Skin epidermis (tissue), 12 donors: ENCODE measurements around the gene CA10.
A peak's percentile ranks its signal among the peaks of the same experiment; 100 is the strongest.

Experiments used
- H3K27ac ChIP-seq, 21 experiments: fragments of 200-600 bp; sonication (generic) in 11 of 21; one replicate each; pipeline ENCODE4 v1.5.0; 2020; ENCODE audit warnings: mild to moderate bottlenecking in 3 of 21, inconsistent platforms in 2 of 21, moderate library complexity in 2 of 21
- H3K4me3 ChIP-seq, 7 experiments: fragments of 200-600 bp; sonication (generic) in 2 of 7; one replicate each; pipeline ENCODE4 v1.5.0; 2020; ENCODE audit warnings: inconsistent platforms in 2 of 7, mild to moderate bottlenecking in 2 of 7, moderate library complexity in 1 of 7

The CA10 gene

DNA sequence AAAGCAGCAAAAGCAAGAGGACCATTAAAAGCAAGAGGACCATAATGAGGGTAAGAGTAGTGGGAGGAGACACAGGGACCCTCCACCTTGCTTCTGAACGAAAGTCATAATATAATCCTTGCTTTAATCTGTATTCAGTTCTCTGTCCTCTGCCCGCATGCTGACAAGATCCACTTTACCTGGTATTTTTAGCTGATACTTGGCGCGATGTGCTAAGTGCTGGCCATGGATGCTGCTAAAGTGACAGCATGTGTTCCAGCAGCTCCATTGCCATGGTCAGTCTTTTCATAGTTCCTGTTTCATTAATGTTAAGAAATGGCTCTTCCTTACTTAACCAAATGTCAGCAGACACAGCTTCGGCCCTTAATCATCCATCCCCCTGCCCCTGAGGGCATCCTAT is 86.8 kb downstream of the CA10 start:
- Histone ChIP-seq H3K27ac (no peak overlapping the region), H3K4me3 (no peak overlapping the region)

DNA sequence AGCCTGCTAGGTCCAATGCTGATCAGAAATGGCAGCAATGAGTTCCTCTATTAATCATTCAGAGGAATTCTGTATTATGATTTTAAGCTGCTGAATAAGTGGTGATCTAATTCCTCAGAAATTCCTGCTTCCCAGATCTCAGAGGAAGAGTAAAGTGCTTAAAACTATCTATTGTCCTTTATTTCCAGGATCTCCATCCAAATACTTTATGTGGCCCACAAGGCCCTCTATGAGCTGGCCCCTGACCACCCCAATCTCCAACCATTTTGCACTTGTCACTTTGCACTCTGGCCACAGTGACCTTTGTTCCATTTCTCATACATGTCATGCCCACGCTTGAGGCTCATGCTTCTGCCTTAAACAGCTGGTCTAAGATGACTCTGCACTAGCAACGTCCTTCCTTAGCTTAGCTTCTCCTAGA is 93.7 kb downstream of the CA10 start:
- H3K27ac ChIP-seq: no peak overlapping the region

DNA sequence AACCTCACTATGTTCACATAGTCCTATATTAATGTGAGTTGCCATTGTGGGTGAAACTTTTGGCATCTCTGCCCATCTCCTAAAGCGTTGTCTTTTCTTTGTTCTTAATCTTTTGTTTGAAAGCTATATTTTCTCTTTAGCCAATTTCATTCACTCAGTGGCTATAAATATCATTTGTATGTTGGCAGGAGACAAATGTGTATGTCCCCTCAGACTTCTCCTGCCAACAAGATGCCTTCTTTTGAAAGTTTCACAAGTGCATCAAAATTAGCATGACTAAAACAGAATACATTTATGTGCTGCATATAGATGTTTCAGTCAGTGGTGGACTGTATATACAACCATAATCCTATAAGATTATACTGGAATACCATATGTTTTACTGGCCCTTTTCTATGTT is 109.0 kb downstream of the CA10 start:
- H3K27ac ChIP-seq: no peak overlapping the region
- H3K4me3 ChIP-seq: no peak overlapping the region

More for the DNA sequence above, 93.7 kb downstream of the CA10 start:
- no peak overlapping the region for H3K4me3 ChIP-seq

DNA sequence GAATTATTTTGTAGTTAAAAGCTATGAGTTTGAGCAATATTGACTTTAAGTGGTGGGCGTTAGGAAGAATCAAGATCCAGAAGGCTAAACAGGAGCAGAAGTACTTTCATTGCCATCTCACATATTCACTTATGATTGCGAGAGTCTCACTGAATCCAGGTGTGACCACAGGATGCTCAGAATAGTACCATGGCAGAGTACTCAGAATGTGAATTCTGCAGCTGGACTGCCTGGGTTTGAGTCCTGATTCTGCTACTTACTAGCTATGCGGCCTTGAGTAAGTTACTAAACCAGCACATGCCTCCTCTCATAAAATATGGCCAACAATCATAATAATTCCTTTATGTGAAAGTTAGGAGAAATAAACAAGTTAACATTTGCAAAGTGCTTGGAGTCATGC is 109.5 kb downstream of the CA10 start:
- Histone ChIP-seq H3K4me3 (no peak overlapping the region), H3K27ac (no peak overlapping the region)

DNA sequence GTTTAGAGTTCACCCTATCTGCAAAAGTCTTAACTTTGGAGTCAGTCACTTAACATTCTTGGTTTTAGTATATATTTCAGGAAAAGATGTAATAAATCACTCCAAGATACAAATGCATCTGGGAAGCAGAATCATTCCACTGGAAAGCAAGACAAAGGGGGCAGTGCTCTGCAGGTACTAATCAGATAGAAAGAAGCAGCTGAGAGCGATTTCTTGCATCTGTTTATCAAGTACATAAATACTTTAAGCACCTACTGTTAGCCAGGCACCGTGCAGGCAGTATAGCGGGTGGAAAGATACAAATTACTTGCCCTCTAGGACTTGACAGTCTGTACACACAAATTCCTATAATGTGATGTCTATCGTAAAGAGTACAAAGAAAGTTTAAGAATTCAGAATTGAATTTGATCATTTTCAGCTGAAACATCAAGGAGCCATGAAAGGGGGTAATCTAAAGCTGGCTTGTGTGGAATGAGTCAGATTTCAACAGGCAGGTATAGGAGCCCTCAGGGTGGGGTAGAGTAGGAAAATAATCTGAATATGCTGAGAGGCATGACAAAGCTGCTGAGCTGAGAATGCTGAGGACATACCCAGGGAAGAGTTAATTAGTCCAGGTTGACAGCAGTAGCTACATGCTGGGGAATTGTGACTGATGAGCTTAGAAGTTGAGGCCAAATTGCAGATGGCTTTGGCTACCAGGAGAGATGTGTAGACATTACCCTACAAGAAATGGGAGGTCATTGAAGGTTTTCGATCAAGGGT is 110.2 kb downstream of the CA10 start:
- Histone ChIP-seq H3K27ac (no peak overlapping the region), H3K4me3 (no peak overlapping the region)

DNA sequence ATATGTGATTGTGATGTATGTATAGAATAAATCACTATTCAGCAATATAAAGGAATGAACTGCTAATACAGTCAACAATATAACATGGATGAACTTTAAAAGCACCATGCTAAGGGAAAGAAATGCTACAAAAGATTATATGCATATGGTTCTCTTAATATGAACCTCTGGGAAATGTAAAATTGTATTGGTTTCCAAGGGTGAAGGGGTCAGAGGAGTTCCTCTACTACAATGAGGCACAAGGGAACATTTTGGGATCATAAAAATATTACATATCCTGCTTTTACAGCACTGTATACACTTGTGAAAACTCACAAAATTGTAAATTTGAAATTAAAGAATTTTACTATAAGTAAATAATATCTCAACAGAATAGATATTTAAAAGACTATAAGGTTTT is 111.4 kb downstream of the CA10 start:
- no peak overlapping the region for H3K4me3 ChIP-seq
- H3K27ac ChIP-seq: no peak overlapping the region

DNA sequence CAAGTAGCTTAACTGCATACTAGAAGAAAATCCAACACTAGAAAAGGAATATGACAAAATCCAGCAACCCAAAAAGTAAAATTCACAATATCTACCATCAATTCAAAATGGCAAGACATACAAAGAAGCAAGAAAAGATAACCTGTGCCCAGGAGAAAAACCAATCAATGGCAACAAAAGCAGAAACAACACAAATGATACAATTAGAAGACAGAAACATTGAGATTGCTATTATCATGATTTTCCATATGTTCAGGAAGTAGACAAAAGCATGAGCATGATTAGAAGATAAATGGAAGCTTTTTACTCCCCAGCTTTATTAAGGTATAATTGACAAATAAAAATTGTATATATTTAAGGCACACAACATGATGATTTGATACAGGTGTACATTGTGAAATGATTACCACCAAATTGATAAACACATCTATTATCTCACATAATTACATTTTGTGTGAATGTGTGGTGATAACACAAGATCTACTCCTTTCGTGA is 117.3 kb downstream of the CA10 start:
- Histone ChIP-seq H3K4me3 (no peak overlapping the region), H3K27ac (no peak overlapping the region)

DNA sequence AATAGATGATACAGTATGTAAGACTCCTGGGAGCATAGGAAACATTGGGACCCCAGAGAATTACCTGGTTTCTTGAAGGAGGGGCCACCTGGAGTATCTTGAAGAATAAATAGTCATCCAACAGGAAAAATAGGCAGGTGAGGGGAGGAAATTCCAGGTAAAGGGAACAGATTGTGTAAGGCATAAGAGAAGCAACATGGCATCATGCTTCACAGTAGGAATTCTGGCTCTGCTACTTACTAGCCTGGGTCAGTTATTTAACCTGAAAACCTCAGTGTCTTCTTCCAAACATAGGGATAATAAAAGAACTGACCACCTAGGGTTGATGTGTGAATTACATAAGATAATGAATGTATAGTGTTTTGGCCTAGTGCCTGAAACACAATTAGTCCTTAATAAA is 122.1 kb downstream of the CA10 start:
- Histone ChIP-seq H3K4me3 (no peak overlapping the region), H3K27ac (no peak overlapping the region)

DNA sequence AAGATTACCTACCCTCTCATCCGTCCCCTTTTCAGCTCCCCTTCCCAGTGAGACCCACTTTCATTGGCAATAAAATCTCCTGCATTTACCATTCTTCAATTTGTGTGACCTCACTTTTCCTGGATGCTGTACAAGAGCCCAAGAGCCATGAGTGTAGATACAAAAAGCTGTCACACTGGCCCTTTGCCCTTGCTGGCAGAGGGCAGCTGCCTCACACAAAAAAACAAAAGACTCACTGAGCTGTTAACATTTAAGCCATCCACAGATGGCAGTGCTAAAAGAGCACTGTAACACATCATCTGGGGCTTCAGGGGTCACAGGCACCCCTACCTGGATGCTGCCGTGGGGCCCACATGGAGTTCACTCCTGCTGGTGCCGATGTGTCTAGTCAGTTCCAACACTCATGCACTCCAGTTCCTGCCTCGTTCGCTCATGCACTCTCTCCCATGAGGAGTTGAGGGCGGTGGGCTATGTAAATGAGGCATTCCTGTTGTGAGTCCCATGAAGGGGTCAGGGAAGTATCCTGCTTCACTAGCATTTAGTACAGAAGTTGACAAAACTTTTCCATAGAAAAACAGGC is 123.1 kb downstream of the CA10 start:
- H3K4me3 ChIP-seq: no peak overlapping the region
- no peak overlapping the region for H3K27ac ChIP-seq

DNA sequence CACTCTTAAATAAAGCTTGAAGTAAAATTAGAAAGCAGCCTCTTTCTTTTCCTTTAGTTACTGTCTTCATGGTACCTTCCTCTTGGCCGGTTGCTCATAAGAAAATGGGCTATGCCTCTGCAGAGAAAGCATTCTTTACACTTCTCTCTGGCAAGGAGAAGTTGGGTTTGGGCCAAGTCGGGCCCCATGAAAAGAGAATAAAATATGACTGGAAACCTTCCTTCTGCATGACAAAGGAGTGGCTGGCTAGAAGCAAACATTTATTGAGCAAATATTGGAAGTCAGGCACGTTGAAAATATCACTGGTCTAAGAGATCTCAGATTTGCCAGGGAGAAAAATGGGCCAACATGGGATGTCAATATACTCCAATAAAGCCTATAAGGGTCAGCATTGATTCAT is 126.1 kb downstream of the CA10 start:
- Histone ChIP-seq H3K4me3 (no peak overlapping the region), H3K27ac (no peak overlapping the region)

DNA sequence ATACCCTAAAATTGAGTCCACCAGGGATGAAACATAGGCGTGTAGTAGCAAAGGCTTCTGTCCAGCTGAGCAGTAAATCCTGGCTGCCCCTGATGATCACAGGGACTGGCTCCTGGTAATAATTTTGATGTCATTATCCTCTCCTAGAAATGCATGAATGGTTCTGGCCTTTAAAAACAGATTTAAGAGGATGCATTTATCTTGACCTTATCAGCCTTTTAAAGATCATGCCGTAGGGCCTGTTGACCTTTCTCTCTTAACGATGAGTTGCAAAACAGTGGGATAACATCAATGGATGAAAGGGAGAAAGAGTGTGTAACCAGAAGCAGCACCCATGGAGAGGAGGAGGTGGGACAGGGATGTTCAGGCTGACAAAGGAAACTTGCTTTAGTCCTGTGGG is 128.5 kb downstream of the CA10 start:
- Histone ChIP-seq H3K4me3 (no peak overlapping the region), H3K27ac (no peak overlapping the region)

DNA sequence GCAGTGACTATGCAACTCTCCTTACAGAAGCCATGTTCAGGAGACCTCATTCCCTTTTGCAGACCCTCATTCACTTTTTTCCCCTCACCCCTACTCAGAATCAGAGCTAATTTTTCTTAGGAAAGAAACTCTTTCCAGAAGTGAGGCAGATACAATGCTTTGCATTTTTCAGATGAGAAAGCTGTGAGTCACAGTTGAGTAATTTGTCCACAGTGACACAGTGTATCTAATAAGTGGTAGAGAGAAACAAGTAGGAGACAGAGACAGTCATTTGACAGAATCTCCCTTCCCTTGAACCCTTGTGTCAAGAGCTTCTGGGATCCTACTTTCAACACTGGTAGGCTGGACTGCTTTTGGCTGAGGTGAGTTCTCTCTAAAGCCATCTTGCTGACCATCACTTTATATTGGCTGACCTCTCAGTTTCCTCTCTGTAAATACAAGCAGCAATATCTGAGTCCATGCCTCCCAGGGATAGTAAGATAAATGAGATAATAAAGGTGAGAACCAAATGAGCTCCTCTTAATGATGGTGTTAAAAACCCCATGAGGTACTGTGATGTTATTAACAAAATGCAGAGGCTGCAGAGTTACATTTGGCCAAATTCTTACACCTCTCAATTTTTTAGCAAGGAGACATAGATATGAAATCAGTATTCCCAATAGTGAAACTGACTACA is 130.8 kb downstream of the CA10 start:
- Histone ChIP-seq H3K27ac (peak overlapping the region in 1 of 21 experiments; percentile 7), H3K4me3 (no peak overlapping the region)

DNA sequence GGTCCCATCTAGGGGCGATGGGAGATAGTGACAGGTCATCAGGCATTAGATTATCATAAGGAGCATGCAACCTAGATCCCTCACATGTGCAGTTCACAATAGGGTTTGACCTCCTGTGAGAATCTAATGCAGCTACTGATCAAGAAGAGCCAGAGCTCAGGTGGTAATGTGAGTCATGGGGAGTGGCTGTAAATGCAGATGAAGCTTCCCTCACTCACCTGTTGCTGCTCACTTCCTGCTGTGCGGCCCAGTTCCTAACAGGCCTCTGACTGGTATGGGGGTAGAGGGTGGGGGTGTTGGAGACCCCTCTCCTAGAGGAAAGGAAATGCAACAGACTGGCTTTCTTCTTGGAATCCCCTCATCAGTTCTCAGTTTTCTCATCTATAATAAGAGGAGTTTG is 131.4 kb downstream of the CA10 start:
- H3K27ac ChIP-seq: peak overlapping the region in 1 of 21 experiments; percentile 7

DNA sequence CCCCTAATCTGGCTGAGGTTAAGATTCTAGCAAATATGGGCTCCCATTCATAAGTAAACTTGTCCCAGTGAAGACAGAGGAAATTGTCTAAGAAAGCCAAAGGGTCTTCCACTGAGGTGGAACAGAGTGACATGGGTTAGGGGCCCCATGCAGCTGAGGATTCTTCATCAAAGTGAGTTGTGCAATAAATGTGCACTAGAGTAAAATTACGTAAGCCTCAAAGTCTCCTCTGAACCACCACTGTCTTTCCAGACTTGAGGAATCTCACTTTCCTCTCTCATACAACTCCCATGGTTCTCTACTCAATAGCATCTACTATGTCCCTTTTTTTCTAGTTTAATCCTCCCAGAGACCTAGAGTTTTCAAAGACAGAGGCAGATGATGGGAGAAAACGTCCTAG is 132.4 kb downstream of the CA10 start:
- H3K27ac ChIP-seq: no peak overlapping the region

More for the DNA sequence above, 131.4 kb downstream of the CA10 start:
- H3K4me3 ChIP-seq: no peak overlapping the region

DNA sequence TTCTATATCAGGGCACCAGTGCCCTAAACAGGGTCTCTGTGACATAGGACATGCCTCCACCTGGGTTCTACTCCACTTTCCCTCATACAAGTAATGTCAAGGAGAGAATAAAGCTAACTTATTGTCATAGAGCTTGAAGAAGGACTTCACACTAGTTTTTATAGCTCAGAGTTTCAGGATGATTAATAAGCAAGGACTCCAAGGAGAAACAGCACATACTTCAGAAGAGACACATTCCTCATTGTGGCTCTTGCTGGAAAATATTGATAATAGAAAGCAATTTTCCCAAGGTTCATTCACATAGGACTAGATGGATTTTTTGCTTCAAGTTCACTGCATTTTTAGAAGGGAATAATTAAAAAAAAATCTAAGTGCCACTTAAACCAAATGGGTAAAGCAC is 133.3 kb downstream of the CA10 start:
- no peak overlapping the region for H3K4me3 ChIP-seq
- no peak overlapping the region for H3K27ac ChIP-seq

More for the DNA sequence above, 132.4 kb downstream of the CA10 start:
- H3K4me3 ChIP-seq: no peak overlapping the region

DNA sequence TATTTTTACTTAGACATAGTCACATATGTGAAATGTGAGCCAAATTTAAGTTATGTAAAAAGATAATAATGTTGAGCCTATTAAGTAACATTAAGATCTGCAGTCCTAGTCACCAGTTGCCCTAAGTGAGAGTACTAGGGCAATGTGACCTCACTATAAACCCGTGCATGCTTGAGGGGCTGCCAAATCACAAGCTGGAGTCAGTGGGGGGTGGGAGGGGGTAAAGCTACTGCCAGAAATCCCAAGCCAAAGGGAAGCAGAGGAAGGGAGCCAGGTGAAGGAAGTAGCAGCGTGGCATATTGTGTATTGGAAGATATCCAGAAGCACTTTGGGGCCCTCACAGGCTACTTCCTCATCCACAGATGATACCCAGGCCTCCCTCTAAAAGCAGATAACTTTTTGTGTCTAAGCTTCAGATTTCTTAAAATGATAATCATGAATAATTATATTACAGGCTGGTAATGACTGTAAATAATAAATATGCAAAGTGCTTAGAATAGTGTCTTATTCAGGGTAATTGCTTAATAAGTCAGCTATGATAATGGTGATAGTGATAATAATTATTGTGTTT is 134.1 kb downstream of the CA10 start:
- no peak overlapping the region for H3K4me3 ChIP-seq
- H3K27ac ChIP-seq: no peak overlapping the region

DNA sequence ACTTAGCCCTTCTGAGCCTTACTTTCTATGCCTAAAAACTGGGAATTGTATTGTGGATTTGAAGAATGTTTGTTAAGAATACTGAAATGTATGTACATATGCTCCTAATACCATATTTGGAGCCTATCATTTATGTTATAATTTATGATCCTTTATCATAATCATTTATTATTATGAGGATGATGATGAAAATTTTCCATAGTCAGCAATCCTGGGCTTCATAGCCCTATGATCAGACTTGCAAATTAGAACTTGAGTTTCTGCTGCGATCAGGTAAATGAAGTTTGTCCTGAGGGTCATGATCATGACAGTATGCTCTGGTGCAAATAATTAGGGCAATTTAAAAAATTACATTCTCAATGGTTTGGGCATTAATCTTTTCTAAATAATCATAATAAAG is 147.4 kb downstream of the CA10 start:
- no peak overlapping the region for H3K27ac ChIP-seq
- H3K4me3 ChIP-seq: no peak overlapping the region

DNA sequence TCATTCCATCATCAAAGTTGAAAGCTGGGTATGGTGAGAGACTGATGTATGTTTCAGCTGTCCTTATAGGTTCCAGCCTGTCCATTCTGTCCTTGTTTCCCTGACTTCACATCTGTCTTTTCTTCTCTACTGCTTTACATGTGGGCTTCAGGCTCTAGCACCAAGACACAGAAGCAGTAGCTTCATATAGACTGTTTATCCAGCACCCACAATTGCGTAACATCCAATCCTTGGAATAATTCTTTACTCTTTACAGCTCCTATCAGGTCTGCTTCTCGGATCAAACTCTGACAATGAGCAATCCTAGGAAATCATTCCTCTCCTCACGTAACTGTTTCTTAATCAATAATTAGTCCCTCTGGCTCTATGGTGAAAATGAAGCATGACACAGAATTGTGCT is 158.9 kb downstream of the CA10 start:
- no peak overlapping the region for H3K27ac ChIP-seq
- no peak overlapping the region for H3K4me3 ChIP-seq

DNA sequence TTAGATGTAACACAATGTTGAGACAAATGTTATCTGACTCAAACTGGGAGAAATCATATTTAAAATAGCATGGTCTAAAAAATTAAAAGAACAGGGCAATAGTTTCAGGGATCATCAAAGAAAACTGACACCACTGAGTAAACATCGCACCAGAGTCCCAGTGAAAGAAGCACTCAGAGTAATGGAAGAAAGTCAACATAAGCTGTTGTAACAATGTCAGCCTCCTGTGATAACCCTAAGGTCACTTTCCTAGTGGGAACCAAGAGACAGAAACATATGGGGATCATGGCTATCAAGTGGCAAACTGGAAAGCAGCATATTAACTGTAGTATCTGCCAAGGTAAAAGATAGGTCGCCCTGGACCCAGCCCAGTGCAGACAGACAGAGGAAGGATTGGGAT is 160.8 kb downstream of the CA10 start:
- H3K27ac ChIP-seq: no peak overlapping the region
- H3K4me3 ChIP-seq: no peak overlapping the region

DNA sequence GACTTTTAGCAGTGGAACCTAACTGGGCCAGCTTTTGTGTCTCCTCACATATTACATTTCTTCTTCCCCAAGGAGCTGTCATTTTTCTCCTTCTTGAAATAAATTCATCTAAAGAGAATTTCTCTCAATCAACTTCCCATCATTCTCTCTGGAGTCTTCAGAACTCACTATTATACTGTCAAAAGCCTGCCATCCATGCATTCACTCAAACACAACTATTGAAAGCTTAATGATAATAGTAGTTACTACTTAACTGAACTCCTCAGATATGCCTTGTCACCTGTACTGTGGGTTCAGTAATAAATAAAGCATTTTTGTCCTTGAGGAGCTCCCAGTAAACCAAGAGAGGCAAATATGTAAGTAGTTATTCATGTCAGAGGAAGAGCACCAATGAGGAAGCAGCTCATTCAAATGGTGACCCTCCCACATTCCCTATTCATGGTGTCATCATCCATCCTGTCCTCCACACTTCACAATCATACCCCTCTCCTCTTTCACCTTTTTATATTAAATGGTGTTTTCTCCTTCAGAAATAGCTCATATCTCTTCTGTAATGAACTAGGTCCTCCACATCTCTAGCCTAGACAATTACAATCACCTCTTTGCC is 162.6 kb downstream of the CA10 start:
- no peak overlapping the region for H3K4me3 ChIP-seq
- H3K27ac ChIP-seq: no peak overlapping the region
